HG03060 (cell line): ENCODE measurements around the gene CTIF.

Source experiments
- ATAC-seq: cut with Tn5 transposase; IDR thresholded peaks from one replicate; pipeline ENCODE4 v1.9.1; 2021; ENCODE audit warnings: low read depth, moderate number of reproducible peaks; ENCODE audit not compliant: unreplicated experiment

CTIF gene

DNA sequence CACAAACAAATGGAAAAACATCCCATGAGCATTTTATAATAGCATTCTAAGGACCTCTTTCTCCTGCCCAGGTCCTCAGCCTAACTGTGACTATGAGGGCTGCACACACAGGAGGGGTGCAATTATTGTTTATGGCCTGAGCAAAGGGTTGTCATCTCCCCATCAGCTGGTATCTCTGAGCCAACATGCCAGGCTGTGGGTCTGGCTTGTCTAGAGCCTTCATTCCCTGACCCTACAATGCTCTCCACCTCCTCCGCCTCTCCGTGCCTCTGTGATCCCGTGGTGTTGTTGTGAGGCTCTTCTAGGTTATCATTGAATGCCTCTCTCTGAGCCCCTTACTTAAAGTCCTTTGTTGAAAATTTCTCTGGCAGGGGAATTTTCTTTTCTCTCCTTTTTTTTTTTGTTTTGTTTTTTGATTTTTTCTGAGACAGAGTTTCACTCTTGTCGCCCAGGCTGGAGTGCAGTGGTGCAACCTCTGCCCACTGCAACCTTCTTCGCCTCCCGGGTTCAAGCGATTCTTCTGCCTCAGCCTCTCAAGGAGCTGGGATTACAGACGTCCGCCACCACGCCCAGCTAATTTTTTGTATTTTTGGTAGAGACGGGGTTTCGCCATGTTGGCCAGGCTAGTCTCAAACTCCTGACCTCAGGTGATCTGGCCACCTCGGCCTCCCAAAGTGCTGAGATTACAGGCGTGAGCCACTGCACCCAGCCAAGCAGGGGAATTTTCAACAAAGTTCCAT lies 285.6 kb downstream of the CTIF start:
- ATAC-seq: no peak

DNA sequence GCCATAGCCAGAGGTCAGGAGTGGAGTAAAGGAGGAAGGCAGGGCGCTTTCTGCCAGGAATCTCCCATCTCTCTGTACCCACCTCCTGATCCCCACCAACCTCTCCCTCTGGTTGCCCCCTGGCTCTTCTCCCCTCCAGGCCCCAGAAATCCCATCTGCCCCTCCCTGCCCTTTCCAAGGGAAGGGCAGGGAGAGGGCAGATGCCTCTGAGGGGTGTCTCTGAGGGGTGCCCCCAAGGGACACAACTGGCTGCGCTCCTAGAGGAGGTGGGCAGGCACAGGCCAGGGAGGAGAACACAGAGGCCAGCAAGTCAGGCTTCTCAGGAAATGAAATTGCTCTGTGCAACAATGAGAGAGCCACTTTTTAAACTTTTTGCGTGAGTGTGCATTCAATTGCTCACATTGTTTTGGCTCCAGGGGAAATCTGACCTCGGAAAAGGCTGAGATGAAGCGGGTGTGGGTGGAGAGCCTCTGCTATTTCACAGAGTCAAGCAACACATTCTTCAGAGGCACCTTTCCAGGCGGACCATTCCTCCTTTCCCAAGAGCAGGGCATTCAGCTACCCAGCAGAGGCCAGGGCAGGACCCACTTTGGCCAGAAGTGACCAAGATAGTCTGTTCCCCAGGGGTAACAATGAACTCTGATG lies 286.4 kb downstream of the CTIF start:
- no peak for ATAC-seq

DNA sequence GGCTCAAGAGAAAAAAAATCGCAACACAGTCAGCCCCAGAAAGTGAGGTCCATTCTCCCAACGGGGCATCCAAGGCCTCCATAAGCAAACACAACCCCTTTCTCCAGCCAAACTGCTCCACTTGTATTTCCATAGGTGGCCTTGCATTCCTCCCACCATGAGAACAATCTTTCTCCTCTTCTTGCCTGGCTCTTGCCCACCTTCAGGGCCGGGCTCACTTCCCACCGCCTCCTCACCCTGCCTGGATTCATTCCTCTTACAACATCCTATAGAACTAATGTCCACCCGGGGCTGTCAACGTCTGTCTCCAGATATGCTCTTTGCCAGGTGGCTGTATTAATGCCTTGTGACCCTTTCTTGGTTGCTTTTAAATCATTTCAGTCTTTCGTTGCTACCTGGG lies 287.4 kb downstream of the CTIF start:
- ATAC-seq: no peak

DNA sequence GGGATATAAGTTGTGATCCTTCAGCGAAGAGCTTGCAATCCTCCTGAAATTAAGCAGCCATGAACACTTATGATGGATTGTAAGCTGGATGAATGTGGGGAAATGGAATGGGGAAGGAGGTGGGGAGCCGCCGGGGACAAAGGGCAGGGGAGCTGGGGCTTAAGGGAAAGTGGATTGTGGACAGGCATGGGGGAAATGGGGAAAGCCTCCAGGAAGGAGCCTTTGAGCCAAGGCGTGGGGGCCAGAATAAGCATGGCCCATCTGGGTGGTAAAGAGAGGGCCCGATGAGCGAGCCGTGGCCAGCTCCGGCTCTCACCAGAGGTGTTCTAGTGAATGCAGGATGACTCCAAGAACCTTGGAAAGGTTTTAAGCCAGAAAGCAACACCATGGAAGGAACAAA lies 288.0 kb downstream of the CTIF start:
- no peak for ATAC-seq

DNA sequence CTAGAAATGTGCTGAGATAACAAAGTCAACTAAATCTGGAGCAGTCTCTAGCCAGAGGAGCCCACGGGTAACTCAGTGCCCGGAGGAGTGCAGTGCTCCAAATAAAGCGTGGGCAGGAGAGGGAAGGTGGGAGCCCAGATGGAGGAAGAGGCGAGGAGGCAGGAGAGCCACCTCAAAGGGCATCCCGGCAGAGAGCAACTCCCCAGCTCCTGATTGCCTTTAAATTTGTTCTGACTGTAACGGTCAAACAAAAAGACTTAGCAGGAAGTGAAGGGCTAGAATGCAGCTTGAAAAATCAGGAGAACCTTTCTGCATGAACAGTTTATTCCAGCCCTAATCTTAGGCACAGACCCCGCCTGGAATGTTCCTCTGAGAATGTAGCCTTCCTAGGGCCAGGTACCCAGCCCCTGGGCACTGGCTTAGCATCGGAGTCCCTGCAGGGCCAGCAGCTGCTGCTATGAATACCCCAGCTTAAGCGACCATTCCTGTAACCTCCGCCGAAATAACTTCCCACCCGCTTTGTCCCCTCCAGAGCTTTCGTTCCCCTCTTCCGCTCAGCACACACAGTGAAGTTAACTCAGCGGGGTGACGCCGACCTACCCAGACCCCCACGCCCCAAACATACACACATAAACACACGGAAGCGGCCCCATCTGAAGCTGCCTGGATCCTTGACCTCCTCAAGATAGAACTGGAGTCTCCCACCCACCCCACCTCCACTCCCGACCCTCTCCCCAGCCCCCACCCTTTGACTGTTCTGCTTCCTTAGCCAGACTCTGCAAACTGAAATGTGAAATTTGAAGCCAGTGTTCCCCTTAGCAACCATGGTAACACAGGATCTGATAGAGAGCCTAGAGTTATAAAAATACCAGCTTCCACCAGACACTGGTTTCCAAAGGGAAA lies 288.7 kb downstream of the CTIF start:
- ATAC-seq: no peak

DNA sequence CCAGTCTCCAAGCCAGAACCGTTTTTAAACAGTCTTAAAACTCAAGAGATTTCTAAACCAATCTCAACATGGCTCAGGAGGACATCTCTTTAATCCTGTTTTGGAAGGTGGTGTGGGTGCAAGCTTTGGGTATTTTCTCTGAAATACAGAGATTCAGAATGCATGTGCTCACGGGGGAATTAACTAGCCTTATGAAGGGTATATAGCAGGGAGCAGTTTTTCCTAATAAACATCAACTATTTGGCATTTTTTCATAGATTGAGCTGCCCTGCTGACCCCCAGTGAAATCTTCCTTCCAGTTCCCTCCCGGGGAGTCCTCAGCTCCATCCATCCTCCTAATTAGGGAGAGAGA lies 289.3 kb downstream of the CTIF start:
- ATAC-seq: no peak

DNA sequence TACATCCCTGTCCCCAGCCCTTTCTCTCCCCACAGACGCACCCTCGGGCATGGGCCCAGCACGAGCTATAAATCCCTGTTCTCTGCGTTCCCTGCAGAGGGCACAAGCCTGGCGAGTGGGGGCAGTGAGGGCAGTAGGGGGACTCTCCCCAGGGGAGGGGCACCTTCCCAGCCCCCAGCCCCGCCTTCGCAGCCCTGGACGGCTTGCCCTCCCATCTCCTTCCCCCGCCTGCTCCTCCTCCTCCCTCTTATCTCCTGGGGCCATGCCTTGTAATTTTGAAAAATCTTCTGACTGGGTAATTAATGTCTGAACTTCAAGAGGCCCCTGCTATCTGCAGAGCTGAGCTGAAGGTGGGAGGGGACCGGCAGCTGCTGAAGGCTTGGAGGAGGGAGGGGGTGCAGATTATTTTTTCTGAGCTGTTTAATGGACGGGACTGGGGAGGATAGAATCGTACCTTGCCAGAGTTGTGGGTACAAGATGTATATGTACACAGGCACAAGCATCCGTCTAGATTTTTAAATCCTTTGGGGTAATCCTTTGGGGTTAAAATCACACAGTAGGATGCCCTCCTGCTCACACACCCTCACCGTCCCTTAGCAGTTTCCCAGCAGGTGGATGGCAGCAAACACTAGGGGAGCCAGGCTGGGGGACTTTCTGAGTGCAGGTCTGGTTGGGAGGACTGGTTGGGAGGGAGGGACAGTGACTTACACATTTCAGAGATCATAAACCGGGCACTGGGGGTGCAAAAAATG lies 290.0 kb downstream of the CTIF start:
- ATAC-seq: no peak

DNA sequence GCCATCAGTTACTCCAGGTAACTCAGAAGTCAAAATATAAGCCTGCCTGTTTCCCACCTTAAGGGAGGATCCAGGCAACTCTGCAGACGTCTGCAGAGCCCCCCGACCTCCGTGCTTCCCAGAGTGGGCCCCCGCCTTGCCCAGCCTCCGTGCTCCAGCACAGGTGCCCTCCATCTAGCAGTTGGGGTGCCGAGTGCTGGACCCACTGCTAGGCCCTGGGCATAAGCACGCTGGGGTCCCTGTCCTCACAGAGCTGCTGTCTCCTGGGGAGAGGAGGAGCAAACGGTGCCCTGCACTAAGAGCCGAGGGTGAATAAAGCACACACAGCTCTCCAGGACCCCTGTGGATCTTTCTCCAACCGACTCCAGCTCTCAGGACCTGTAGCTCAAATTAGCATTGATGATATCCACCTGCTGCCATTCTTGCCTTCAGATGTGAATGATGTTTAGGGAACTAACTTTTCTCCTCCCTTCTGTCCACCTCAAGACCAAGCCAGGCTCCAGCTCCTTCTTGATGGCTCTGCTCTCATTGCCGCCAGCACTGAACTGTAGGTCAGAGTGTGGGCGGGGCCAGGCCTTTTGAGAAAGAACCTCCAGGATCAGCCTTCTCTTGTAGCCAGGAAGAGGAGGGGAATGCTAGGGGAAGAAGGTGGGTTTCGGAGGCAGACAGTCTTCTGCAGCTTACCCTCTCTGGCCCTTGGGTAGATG lies 290.8 kb downstream of the CTIF start:
- ATAC-seq: no peak

DNA sequence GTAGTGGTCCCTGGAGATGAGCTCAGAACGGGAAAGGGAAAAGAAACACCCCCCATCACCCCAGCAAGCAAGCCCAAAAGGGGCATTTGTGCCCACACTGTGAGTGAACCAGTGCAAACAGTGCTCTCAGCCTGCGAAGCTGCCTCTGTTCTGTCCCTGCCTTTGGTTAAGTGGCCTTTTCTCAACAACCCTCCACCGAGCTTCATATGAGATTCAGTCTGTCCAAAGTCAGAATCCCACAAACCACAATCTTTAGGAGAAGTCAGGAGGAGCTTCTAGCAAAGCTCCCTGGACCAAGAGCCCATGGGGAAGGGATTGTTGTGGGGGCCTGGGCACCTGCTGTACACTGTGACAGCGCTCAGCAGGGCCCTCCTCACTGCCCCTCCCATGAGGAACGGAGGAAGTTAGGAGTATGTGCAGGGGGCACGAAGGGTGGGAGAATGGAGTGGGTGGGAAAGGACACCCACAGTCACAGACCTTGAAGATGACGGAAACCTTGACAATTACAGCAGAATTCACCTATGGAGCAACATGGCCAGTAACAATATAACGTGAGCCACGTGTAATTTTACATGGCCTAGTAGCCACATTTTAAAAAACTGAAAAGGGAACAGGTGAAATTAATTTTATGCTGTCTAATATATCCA lies 292.4 kb downstream of the CTIF start:
- ATAC-seq: no peak

DNA sequence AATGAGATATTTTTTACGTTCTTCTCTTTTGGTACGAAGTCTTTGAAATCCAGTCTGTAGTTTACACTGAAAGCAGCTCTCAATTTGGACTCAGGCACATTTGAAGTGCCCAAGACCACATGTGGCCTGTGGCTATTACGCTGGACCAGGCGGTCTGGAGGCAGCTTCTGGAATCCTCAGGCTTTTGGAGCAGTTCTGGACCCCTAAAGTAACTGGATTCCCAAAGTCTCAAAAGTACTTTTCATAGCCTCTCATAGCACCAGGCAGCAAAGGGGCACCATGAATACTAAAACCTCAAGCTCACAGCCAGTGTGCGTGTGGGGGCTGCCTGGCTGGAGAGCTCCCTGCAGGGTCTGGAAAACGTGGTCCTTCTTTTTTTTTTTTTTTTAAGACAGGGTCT lies 293.0 kb downstream of the CTIF start:
- ATAC-seq: no peak

DNA sequence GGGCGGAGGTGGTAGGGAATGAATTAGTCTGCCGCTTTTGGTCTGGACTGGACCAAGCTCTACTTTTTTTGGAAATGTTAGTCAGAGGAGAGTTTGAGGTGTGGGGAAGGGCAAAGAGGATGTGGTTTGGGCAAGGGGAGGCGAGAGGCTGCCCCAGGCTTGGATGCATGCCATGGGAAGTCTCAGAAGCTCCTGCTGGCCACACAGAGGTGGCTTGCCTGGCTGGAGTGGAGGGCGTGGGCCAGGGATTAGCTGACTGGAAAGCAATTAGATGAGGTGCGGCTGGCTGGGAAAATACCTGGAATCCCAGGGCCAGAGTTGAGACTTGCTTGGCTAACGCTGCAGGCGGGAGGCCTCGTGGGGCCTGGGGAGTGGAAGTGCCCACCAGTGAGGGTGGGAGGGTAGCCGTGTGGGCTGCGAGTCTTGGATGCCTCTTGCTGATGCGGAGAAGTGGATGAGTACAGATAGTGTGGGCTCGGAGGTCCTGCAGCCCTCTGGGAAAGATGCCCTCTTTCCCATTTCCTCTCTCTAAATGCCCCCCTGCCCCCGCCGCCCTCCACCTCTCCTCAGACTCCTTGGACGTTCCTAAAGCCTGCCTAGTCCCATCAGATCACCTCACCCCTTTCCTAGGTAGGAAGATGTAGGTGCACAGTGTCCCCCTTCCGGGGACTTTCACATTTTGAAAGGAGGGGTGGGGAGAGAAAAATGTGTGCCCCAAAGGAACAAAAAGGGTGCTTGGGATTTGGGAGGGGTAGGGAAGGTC lies 294.3 kb downstream of the CTIF start:
- no peak for ATAC-seq

DNA sequence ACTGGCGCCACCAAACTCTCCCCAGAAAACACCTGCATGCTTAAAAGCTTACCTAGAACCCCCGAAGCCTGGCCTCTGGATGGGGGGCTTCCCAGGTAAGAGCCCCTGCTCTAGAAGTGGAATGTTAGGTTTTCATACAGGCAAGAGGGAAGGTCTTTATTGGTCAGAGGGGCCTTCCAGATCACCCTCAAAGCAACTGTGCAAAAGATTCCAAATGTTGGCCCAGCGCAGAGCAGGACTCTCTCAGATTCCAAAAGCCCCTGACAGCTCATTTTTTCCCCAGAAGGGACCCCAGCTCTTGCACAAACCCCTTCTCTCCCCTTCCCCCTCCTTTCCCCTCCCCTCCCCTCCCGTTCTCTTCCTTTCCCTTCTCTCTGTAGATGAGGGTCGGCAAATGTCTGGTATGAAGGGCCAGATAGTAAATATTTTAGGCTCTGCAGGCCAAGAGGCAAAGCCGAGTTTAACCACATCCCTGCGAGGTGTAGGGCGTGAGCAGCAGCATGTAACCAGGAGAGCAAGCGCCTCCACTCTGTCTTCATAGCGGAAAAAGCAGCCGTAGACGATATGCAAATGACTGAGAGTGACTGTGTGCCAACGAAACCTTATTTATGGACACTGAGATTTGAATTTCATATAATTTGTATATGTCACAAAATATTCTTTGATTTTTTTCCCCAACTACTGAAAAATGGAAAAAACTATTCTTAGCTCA lies 295.0 kb downstream of the CTIF start:
- ATAC-seq: peak; percentile 59

DNA sequence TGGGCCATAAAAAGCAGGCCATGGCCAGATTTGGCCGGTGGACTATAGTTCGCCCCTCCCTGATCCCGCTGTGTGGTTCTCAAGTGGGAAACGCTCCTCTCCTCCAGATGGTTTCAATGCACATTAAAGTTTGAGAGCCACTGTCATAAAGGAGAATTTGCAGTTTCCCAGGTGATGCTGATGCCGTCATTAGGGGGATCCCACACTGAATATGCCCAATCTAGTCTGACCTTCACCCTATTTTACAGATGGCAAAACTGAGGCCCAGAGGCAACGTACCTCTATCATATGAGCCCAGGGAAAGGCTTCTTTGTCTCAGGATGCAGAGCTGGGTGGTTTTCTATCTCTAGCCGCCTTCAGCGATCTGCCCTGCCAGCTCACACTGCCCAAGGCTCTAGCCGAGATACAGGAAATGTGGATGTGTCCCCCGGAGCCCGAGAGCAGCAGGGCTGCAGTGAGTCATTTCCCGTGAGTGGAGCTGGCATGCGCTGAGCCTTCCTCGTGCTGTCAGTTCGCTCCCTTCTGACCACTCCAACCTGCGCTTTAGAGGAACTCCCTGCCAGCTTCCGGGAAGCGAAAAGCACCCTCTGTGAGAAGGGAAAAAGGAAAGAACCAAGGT lies 295.7 kb downstream of the CTIF start:
- ATAC-seq: peak; percentile 53

DNA sequence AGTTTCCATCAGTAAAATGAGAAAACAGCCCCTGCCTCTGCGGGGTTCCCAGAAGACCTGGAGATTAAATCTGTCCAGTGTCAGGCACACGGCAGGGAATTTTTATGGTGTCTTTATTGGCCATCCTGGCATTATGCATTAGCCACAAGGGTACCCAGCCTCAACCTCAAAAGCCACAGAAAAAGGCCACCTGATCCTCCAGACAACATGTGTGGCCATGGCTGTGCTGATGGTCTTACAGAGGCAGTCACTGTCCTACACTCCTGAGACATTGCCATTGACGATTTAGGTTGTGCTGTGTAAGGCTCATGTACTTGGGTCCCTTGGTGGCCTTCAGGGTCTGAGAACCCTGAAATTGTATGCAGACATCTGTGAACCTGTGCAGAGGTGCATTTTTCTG lies 296.3 kb downstream of the CTIF start:
- ATAC-seq: no peak

DNA sequence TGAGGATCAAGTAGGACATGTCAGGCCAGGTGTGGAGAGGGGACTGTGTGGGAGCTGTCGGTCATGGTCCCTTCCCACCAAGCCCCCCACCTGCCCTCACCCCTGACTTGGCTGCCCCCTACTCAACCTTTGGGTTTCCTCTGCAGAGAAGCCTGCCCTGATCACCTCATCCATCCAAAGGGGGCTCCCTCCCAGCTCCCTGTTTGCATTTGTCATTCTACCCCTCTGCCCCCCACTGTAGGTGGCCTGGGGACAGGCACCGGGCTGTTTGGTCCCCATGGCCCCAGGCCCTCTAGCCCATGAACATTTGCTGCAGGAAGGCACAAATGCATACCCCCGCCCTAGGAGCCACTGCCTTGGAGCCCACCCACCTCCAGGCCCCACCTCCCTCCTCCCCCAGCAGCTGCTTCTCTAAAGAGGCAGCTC lies 296.9 kb downstream of the CTIF start:
- no peak for ATAC-seq

DNA sequence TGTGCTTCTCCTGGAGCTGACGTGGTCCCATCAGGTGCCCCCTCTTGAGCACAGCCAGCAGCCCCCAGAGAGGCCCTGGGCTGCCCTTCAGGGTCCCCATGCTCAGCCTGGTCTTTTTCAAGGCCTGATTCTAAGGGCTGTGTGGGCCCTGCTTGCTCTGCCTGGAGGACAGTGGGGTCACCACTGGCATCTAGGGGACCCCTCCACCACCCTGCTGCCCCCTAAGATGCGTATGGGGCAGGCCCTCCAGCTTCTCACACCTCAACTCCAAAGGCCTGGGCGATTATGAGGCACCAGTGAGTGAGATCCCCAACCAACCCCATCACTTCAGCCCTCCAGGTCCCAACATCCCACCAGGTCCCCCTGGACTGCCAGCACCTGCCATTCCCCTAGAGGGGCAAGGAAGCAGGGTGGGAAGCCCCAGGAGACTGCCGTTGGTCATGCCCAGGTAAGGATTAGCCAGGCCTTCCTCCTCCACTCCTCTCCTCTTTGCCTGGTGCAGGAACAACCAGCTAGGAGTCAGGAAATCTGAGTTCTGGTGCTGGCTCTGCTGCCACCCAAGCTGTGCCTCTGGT lies 297.5 kb downstream of the CTIF start:
- no peak for ATAC-seq

DNA sequence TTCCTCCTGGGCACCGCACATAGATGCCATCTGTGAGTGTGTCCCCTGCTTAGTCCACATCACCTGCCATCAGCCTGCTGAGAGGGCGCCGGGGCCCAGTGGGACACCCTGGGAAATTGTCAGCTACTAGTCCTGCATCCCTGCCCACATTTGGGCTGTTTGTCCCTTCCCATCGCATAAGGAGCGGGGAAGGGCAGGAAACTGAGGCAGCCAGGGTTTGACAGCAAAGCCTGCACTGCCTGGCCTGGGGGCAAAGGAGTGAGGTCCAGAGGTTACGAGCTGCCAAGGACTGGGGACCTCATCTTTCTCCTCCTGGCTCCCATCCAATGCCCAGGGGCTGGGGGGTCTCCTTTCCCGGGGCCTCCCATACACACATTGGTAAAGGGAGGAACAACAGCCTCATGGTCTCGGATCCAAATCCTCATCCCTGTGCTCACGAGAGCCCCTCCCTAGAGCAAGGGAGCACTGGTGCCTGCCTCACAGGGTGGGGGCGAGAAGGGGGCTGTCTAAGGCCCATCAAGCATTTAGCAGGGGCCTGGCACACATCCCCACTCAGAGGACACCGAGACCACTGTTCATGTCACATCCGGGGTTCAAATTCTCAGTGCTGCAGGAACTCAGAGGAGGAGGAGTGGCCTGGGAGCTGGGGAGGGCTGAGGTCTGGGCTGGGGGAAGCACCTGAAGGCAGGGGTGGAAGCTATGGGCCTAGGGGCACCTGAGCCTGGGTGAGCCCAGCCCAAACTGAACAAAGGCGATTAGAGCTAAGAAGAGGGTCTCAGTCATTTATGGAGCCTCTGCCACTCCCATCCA lies 298.2 kb downstream of the CTIF start:
- ATAC-seq: no peak
